22Rv1 (cell line): ENCODE measurements around the gene BTBD10.

Source experiments
- ZFX ChIP-seq: fragments of 450-650 bp; IDR thresholded peaks from 2 replicates; pipeline ENCODE4 v1.6.1; 2017; ENCODE audit warnings: antibody characterized with exemption, borderline replicate concordance
- TF ChIP-seq, protein P1 (sequence below): fragments of 450-650 bp; IDR thresholded peaks from 2 replicates; pipeline ENCODE4 v1.5.1; 2017; ENCODE audit warnings: mild to moderate bottlenecking

GRCh38 chr11:13375798-13376197 lies 87.2 kb downstream of the BTBD10 start:
- TF ChIP-seq, protein P1, sequence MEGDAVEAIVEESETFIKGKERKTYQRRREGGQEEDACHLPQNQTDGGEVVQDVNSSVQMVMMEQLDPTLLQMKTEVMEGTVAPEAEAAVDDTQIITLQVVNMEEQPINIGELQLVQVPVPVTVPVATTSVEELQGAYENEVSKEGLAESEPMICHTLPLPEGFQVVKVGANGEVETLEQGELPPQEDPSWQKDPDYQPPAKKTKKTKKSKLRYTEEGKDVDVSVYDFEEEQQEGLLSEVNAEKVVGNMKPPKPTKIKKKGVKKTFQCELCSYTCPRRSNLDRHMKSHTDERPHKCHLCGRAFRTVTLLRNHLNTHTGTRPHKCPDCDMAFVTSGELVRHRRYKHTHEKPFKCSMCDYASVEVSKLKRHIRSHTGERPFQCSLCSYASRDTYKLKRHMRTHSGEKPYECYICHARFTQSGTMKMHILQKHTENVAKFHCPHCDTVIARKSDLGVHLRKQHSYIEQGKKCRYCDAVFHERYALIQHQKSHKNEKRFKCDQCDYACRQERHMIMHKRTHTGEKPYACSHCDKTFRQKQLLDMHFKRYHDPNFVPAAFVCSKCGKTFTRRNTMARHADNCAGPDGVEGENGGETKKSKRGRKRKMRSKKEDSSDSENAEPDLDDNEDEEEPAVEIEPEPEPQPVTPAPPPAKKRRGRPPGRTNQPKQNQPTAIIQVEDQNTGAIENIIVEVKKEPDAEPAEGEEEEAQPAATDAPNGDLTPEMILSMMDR: no peak
- no peak for TF ChIP-seq ZFX
